K562 (cell line): ENCODE results near the gene SLC44A5. TPM values are rescaled to one million over a fixed set of nuclear protein-coding genes. Genes with fewer than 3 reads are reported as not detected.

Experiments
- ARID1B ChIP-seq: fragments of 450-650 bp; IDR thresholded peaks from 2 replicates; pipeline ENCODE4 v1.6.1; 2016; ENCODE audit warnings: antibody characterized with exemption, mild to moderate bottlenecking, inconsistent platforms
- ATF3 ChIP-seq, 2 experiments: fragments of 450-650 bp in 1 of 2; sonication (generic) in 1 of 2; formaldehyde crosslinking in 1 of 2; IDR thresholded peaks in 1 of 2; conservative IDR thresholded peaks in 1 of 2; 2 replicates each; pipeline versions ENCODE4 v1.6.1 to v1.8.1; 2016 to 2023; ENCODE audit warnings: mild to moderate bottlenecking in 2 of 2, moderate library complexity in 2 of 2, inconsistent platforms in 1 of 2, missing genetic modification reagents in 1 of 2
- BRD9 ChIP-seq: fragments of 450-650 bp; IDR thresholded peaks from 2 replicates; pipeline ENCODE4 v1.6.1; 2018; ENCODE audit warnings: low read depth; ENCODE audit not compliant: partially characterized antibody
- CBX3 ChIP-seq, 2 experiments: IDR thresholded peaks; 1 replicate in 1 of 2; 2 replicates in 1 of 2; pipeline ENCODE4 v1.6.1; 2012; ENCODE audit warnings: inconsistent platforms in 2 of 2, low read length in 2 of 2, borderline replicate concordance in 1 of 2, control low read depth in 1 of 2
- FOXK2 ChIP-seq, 2 experiments: fragments of 450-650 bp; IDR thresholded peaks in 1 of 2; conservative IDR thresholded peaks in 1 of 2; 2 replicates each; pipeline ENCODE4 v1.6.1; 2016; ENCODE audit warnings: low read depth in 2 of 2, mild to moderate bottlenecking in 1 of 2
- GATA2 ChIP-seq: sonication (generic); formaldehyde crosslinking; IDR thresholded peaks from 2 replicates; pipeline ENCODE4 v1.4.0; 2020; ENCODE audit warnings: mild to moderate bottlenecking, missing genetic modification reagents
- KDM1A ChIP-seq, 2 experiments: fragments of 450-650 bp; IDR thresholded peaks; 2 replicates each; pipeline ENCODE4 v1.6.1; 2016; ENCODE audit warnings: mild to moderate bottlenecking in 2 of 2
- KLF16 ChIP-seq: IDR thresholded peaks from 2 replicates; pipeline ENCODE4 v1.6.1; 2016; ENCODE audit warnings: antibody characterized with exemption
- MTA2 ChIP-seq: fragments of 450-650 bp; IDR thresholded peaks from 2 replicates; pipeline ENCODE4 v1.6.1; 2016; ENCODE audit warnings: low read depth
- NCOR1 ChIP-seq: fragments of 450-650 bp; IDR thresholded peaks from 2 replicates; pipeline ENCODE4 v1.6.1; 2016; ENCODE audit warnings: mild to moderate bottlenecking, moderate library complexity
- POLR2AphosphoS5 ChIP-seq: IDR thresholded peaks from 2 replicates; pipeline ENCODE4 v1.6.1; 2011; ENCODE audit warnings: mild to moderate bottlenecking, low read depth, low read length, moderate library complexity; ENCODE audit not compliant: control insufficient read depth, insufficient read depth
- RCOR1 ChIP-seq, 2 experiments: IDR thresholded peaks; 2 replicates each; pipeline ENCODE4 v1.6.1; 2012; ENCODE audit warnings: low read depth in 2 of 2, low read length in 2 of 2, borderline replicate concordance in 1 of 2, improper control_type of control experiment in 1 of 2
- SMARCE1 ChIP-seq: fragments of 450-650 bp; IDR thresholded peaks from 2 replicates; pipeline ENCODE4 v1.7.1; 2016; ENCODE audit warnings: mild to moderate bottlenecking
- TAL1 ChIP-seq: fragments of 450-650 bp; IDR thresholded peaks from 2 replicates; pipeline ENCODE4 v1.6.1; 2016; ENCODE audit warnings: mild to moderate bottlenecking
- TOE1 ChIP-seq, 2 experiments: fragments of 450-650 bp in 1 of 2; sonication (generic) in 1 of 2; formaldehyde crosslinking in 1 of 2; IDR thresholded peaks; 2 replicates each; pipeline versions ENCODE4 v1.7.1 to v1.8.0; 2016 to 2022; ENCODE audit warnings: borderline replicate concordance in 2 of 2, mild to moderate bottlenecking in 2 of 2, antibody characterized with exemption in 1 of 2, inconsistent platforms in 1 of 2, low read depth in 1 of 2, missing genetic modification reagents in 1 of 2, moderate library complexity in 1 of 2
- TSHZ1 ChIP-seq: fragments of 250-450 bp; sonication (Bioruptor Pico); IDR thresholded peaks from 2 replicates; pipeline ENCODE4 v1.4.0; 2020; ENCODE audit warnings: mild to moderate bottlenecking, moderate library complexity
- ZNF217 ChIP-seq: sonication (generic); formaldehyde crosslinking; IDR thresholded peaks from 2 replicates; pipeline ENCODE4 v1.8.0; 2022; ENCODE audit warnings: mild to moderate bottlenecking, missing genetic modification reagents
- ZNF41 ChIP-seq: fragments of 250-450 bp; sonication (Bioruptor Pico); conservative IDR thresholded peaks from 2 replicates; pipeline ENCODE4 v1.4.0; 2020; ENCODE audit warnings: mild to moderate bottlenecking
- polyA plus RNA-seq, 8 experiments: library from polyadenylated mRNA; depleted of rRNA in 4 of 8; stranded (reverse) in 5 of 8; unstranded in 3 of 8; fragments of >200 nt; fragmentation: Nextera tagmentation in 2 of 8; fragmentation: Illumina TruSeq in 1 of 8; extraction: Ambion mirVana in 2 of 8; extraction: Trizol in 1 of 8; gene quantifications; 2 replicates each; pipeline versions ENCODE4 v1.2.1 to v1.2.3, GENCODE V29; 2011 to 2014; ENCODE audit warnings: inconsistent platforms in 1 of 8, missing spikeins in 1 of 8
- total RNA-seq, 7 experiments: library from RNA; depleted of rRNA in 6 of 7; stranded (reverse); fragments of >200 nt in 6 of 7; fragmentation: Illumina TruSeq in 2 of 7; extraction: Trizol in 2 of 7; gene quantifications; 2 replicates each; pipeline versions ENCODE4 v1.2.1 to v1.2.3, GENCODE V29; 2011 to 2021; ENCODE audit warnings: low replicate concordance in 1 of 7
- TF ChIP-seq, protein P1 (sequence below): fragments of 450-650 bp; IDR thresholded peaks from 2 replicates; pipeline ENCODE4 v1.6.1; 2016; ENCODE audit warnings: mild to moderate bottlenecking

SLC44A5 gene
- total and polyA plus RNA-seq, 9 of the 15 experiments (the other 6 are each of a cell fraction or from before 2014, with no cell fraction given) = 1.2 to 10.1 (median 3.2) TPM

- TF ChIP-seq ARID1B (peak; percentile 96), TSHZ1 (CRISPR knock-in tag) (no peak), ZNF41 (CRISPR knock-in tag) (no peak), POLR2AphosphoS5 (peak; percentile 81), MTA2 (peak; percentile 86), GATA2 (peak; percentile 39; the same call in 1 of the 2 replicates), FOXK2 (conservative IDR thresholded peaks at IDR 0.05 in 1 of 2, IDR thresholded peaks at IDR 0.05 in 1 of 2; ENCODE audit: low read depth in 2 of 2) (0 out of 4 replicates have a peak, but pooled peaks of 1 of the 2 experiments have one; percentile 23), SMARCE1 (peak; percentile 86), TOE1 (IDR thresholded peaks at IDR 0.05; ENCODE audit: borderline replicate concordance) (no peak), TOE1 (CRISPR knock-in tag; IDR thresholded peaks at IDR 0.05; ENCODE audit: borderline replicate concordance, low read depth) (no peak), TAL1 (peak; percentile 93), CBX3 (IDR thresholded peaks at IDR 0.05; ENCODE audit: borderline replicate concordance in 1 of 2, low read length in 2 of 2) (0 out of 3 replicates have a peak, but pooled peaks of 1 of the 2 experiments have one; percentile 17), ZNF217 (CRISPR knock-in tag) (no peak), NCOR1 (peak; percentile 90), BRD9 (peak; percentile 19), KDM1A (IDR thresholded peaks at IDR 0.05) (peak; percentile 14 to 22; a peak in 1 of 4 replicates), ATF3 (IDR thresholded peaks at IDR 0.05) (0 out of 2 replicates have a peak, but pooled peaks have one; percentile 12), ATF3 (CRISPR knock-in tag; conservative IDR thresholded peaks at IDR 0.05) (no peak), RCOR1 (IDR thresholded peaks at IDR 0.05; ENCODE audit: borderline replicate concordance in 1 of 2, low read depth in 2 of 2, low read length in 2 of 2) (peak in 1 of 2 experiments; percentile 67; a peak in 1 of 4 replicates), KLF16 (peak; percentile 81)
- TF ChIP-seq, protein P1, sequence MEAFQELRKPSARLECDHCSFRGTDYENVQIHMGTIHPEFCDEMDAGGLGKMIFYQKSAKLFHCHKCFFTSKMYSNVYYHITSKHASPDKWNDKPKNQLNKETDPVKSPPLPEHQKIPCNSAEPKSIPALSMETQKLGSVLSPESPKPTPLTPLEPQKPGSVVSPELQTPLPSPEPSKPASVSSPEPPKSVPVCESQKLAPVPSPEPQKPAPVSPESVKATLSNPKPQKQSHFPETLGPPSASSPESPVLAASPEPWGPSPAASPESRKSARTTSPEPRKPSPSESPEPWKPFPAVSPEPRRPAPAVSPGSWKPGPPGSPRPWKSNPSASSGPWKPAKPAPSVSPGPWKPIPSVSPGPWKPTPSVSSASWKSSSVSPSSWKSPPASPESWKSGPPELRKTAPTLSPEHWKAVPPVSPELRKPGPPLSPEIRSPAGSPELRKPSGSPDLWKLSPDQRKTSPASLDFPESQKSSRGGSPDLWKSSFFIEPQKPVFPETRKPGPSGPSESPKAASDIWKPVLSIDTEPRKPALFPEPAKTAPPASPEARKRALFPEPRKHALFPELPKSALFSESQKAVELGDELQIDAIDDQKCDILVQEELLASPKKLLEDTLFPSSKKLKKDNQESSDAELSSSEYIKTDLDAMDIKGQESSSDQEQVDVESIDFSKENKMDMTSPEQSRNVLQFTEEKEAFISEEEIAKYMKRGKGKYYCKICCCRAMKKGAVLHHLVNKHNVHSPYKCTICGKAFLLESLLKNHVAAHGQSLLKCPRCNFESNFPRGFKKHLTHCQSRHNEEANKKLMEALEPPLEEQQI = peak; percentile 48; the same call in 1 of the 2 replicates
Observed at GRCh38 chr1:75472089-75472970, 138.6 kb downstream of the SLC44A5 start (continued).
